HepG2 (cell line): ENCODE data around the gene CDHR1. TPM values are rescaled to one million over a fixed set of nuclear protein-coding genes. Genes with fewer than 3 reads are reported as not detected.

Experiments
- ATAC-seq: fragments of 200-7000 bp; cut with Tn5 transposase; 3 replicates; pipeline ENCODE4 v1.9.1; 2020; ENCODE audit warnings: mild to moderate bottlenecking, moderate library complexity
- BruUV-seq: library from RNA; stranded (reverse); fragments of 400-500 nt; replicated peaks from 2 replicates; lab custom pipeline; 2021; lab: Mats Ljungman, UMichigan
- CTCF ChIA-PET: fragments of 300-600 bp; formaldehyde crosslinking; extraction: SDS; loops from one replicate; lab custom pipeline; 2021; ENCODE audit warnings: low total read pairs, inconsistent platforms, low intra/inter-chr PET ratio; lab: Yijun Ruan, JAX
- POLR2A ChIA-PET: fragments of 350-600 bp; sonication (Branson Sonifier 250); formaldehyde crosslinking; loops from one replicate; lab custom pipeline; 2020; ENCODE audit warnings: antibody characterized with exemption, inconsistent platforms; lab: Yijun Ruan, JAX
- DNase-seq: peaks from one replicate; pipeline ENCODE4 v3.0.0-alpha.2; 2015; ENCODE audit warnings: low spot score
- FAIRE-seq: peaks from 3 replicates; lab custom pipeline; 2011; peaks lifted over from hg19 to GRCh38; lab: Jason Lieb, UNC
- H2AFZ ChIP-seq: one replicate; pipeline ENCODE4 v1.6.1; 2011; ENCODE audit warnings: low read length, inconsistent platforms
- H3K27ac ChIP-seq: fragments of 300-600 bp; 3 replicates; pipeline ENCODE4 v1.8.0; 2011; ENCODE audit warnings: mixed run types, mild to moderate bottlenecking, mixed read lengths, low read length, inconsistent platforms; ENCODE audit not compliant: insufficient read depth; ENCODE audit errors: extremely low read length
- H3K27me3 ChIP-seq, 2 experiments: fragments of 200-600 bp in 1 of 2; 2 replicates in 1 of 2; 3 replicates in 1 of 2; pipeline versions ENCODE4 v1.6.0 to v1.8.0; 2011; ENCODE audit warnings: low read length in 2 of 2, mild to moderate bottlenecking in 2 of 2, moderate library complexity in 2 of 2, inconsistent platforms in 1 of 2; ENCODE audit not compliant: insufficient read depth in 2 of 2, control insufficient read depth in 1 of 2
- H3K36me3 ChIP-seq, 2 experiments: fragments of 200-600 bp in 1 of 2; replicated peaks in 1 of 2; 2 replicates in 1 of 2; 3 replicates in 1 of 2; pipeline versions ENCODE4 v1.5.1 to v1.8.0; 2011; ENCODE audit warnings: low read length in 2 of 2, inconsistent platforms in 1 of 2; ENCODE audit not compliant: insufficient read depth in 2 of 2, control insufficient read depth in 1 of 2
- H3K4me1 ChIP-seq: 2 replicates; pipeline ENCODE4 v1.5.1; 2012; ENCODE audit warnings: low read length, inconsistent platforms; ENCODE audit not compliant: insufficient read depth
- H3K4me2 ChIP-seq: 2 replicates; pipeline ENCODE4 v1.6.0; 2011; ENCODE audit warnings: low read depth, low read length, inconsistent platforms
- H3K4me3 ChIP-seq, 3 experiments: fragments of 200-600 bp in 1 of 3; sonication (generic), shearing (Covaris generic) in 1 of 3; replicated peaks in 1 of 3; 2 replicates each; pipeline ENCODE4 v1.5.1; 2011 to 2016; ENCODE audit warnings: low read length in 3 of 3, inconsistent platforms in 2 of 3, low read depth in 2 of 3, mild to moderate bottlenecking in 2 of 3, control low read depth in 1 of 3, mixed read lengths in 1 of 3; ENCODE audit not compliant: insufficient read depth in 1 of 3
- H3K79me2 ChIP-seq: one replicate; pipeline ENCODE4 v1.6.1; 2011; ENCODE audit warnings: low read length, inconsistent platforms; ENCODE audit not compliant: insufficient read depth
- H3K9ac ChIP-seq: 2 replicates; pipeline ENCODE4 v1.6.0; 2011; ENCODE audit warnings: mild to moderate bottlenecking, low read depth, low read length, inconsistent platforms; ENCODE audit not compliant: insufficient read depth
- H3K9me3 ChIP-seq: 2 replicates; pipeline ENCODE4 v1.5.1; 2012; ENCODE audit warnings: mild to moderate bottlenecking, low read length
- H4K20me1 ChIP-seq: 2 replicates; pipeline ENCODE4 v1.6.0; 2011; ENCODE audit warnings: inconsistent platforms, mild to moderate bottlenecking, low read length, moderate library complexity; ENCODE audit not compliant: insufficient read depth
- FOXA1 ChIP-seq, 2 experiments: fragments of 450-650 bp in 1 of 2; sonication (generic) in 1 of 2; formaldehyde crosslinking in 1 of 2; IDR thresholded peaks; 2 replicates each; pipeline versions ENCODE4 v1.4.0 to v1.6.1; 2016 to 2020; ENCODE audit warnings: missing genetic modification reagents in 1 of 2
- NFRKB ChIP-seq: fragments of 450-650 bp; IDR thresholded peaks from 2 replicates; pipeline ENCODE4 v1.6.1; 2017
- RAD21 ChIP-seq: fragments of 450-650 bp; formaldehyde crosslinking; IDR thresholded peaks from 2 replicates; pipeline ENCODE4 v1.5.0; 2020; ENCODE audit warnings: mild to moderate bottlenecking
- REPIN1 ChIP-seq: sonication (generic); formaldehyde crosslinking; IDR thresholded peaks from 2 replicates; pipeline ENCODE4 v1.8.0; 2022; ENCODE audit warnings: missing genetic modification reagents, low read depth, mild to moderate bottlenecking, borderline replicate concordance
- SIN3A ChIP-seq: IDR thresholded peaks from 2 replicates; pipeline ENCODE4 v1.6.1; 2011; ENCODE audit warnings: low read depth, mild to moderate bottlenecking, control low read depth, low read length, borderline replicate concordance
- SMC3 ChIP-seq: IDR thresholded peaks from 2 replicates; pipeline ENCODE4 v1.6.1; 2011; ENCODE audit warnings: low read length, improper control_type of control experiment
- SMYD3 ChIP-seq: sonication (generic); formaldehyde crosslinking; IDR thresholded peaks from 2 replicates; pipeline ENCODE4 v1.8.1; 2023; ENCODE audit warnings: mild to moderate bottlenecking, missing genetic modification reagents
- TEAD3 ChIP-seq: optimal IDR thresholded peaks from 2 replicates; pipeline ENCODE3; 2016; ENCODE audit warnings: borderline replicate concordance
- XRCC5 ChIP-seq: fragments of 200-400 bp; formaldehyde crosslinking; optimal IDR thresholded peaks from 2 replicates; pipeline ENCODE3; 2017; ENCODE audit warnings: mild to moderate bottlenecking, low read length
- ZNF362 ChIP-seq: sonication (generic); formaldehyde crosslinking; IDR thresholded peaks from 2 replicates; pipeline ENCODE4 v1.4.0; 2020; ENCODE audit warnings: missing genetic modification reagents, mild to moderate bottlenecking, borderline replicate concordance
- ZNF672 ChIP-seq: sonication (generic); formaldehyde crosslinking; IDR thresholded peaks from 2 replicates; pipeline ENCODE4 v1.8.1; 2022; ENCODE audit warnings: missing genetic modification reagents
- WGBS: methylation state at CpG from one replicate; pipeline ENCODE4 v1.1.6; 2017; ENCODE audit warnings: low lambda C conversion rate; 5-methylcytosine and 5-hydroxymethylcytosine counted together
- in situ Hi-C: cut with HindIII; loops from 2 replicates; pipeline ENCODE4 v1.10.0; 2017; ENCODE audit warnings: low pct_unique_long_range_greater_than_20kb; ENCODE audit not compliant: extremely low pct_ligation_motif_present
- intact Hi-C: fragments of 100-400 bp; cut with micrococcal nuclease; formaldehyde crosslinking; loops from one replicate; pipeline ENCODE4 v1.10.0; 2022; ENCODE audit not compliant: unreplicated experiment
- polyA plus RNA-seq, 8 experiments: library from polyadenylated mRNA; depleted of rRNA in 3 of 8; stranded (reverse) in 7 of 8; unstranded in 1 of 8; fragments of >200 nt; fragmentation: Illumina TruSeq in 4 of 8; extraction: Trizol in 4 of 8; gene quantifications; 2 replicates each; pipeline versions ENCODE4 v1.2.1 to v1.2.3, GENCODE V29; 2011 to 2016; ENCODE audit warnings: low read depth in 4 of 8, missing spikeins in 1 of 8, mixed read lengths in 1 of 8; ENCODE audit not compliant: insufficient read depth in 1 of 8
- total RNA-seq, 5 experiments: library from RNA; depleted of rRNA; stranded (reverse); fragments of >200 nt; fragmentation: Illumina TruSeq; extraction: Trizol; gene quantifications; 2 replicates each; pipeline ENCODE4 v1.2.3, GENCODE V29; 2016; ENCODE audit warnings: low read depth in 1 of 5
- TF ChIP-seq, protein P1 (sequence below): sonication (generic); formaldehyde crosslinking; IDR thresholded peaks from 2 replicates; pipeline ENCODE4 v1.5.0; 2020; ENCODE audit warnings: mild to moderate bottlenecking, missing genetic modification reagents, moderate library complexity
- TF ChIP-seq, protein P2 (sequence below): IDR thresholded peaks from 2 replicates; pipeline ENCODE4 v1.4.0; 2020; ENCODE audit warnings: mild to moderate bottlenecking, missing genetic modification reagents
- TF ChIP-seq, protein P3 (sequence below): sonication (generic); formaldehyde crosslinking; IDR thresholded peaks from 2 replicates; pipeline ENCODE4 v1.4.0; 2020; ENCODE audit warnings: missing genetic modification reagents, borderline replicate concordance

Gene CDHR1
- total and polyA plus RNA-seq, 2 of the 13 experiments (the other 11 are each of a cell fraction or from before 2014, with no cell fraction given) = 0.04 to 0.09 TPM

GRCh38 chr10:84264611-84265141 is 70.3 kb downstream of the CDHR1 start:
- FAIRE-seq = peak; percentile 81
- 2% methylated on average over 8 of the region's 11 CpGs for WGBS
- H3K9me3 ChIP-seq = no peaks in the 10 kb centered on the region
- no peak overlapping the region for H3K4me3 ChIP-seq
- in situ Hi-C loops = loop anchor here (5.0 to 10.0 kb wide), 2 partner anchors 100 to 278 kb away; no protein-coding TSS in a partner anchor
- ChIA-PET POLR2A (no interaction called here), CTCF (interaction anchor here (0.7 to 1.7 kb wide), 3 partner anchors 273 to 451 kb away, joined by 3 to 10 read pairs (median 4); no protein-coding TSS in a partner anchor)
- no peaks in the 10 kb centered on the region for H3K36me3 ChIP-seq
- peak; percentile 97 for ATAC-seq
- BruUV-seq = no TSS peak
- H3K27me3 ChIP-seq = peaks cover 3 to 24% of the 10 kb centered on the region in 2 experiments; a peak in 3 of 5 replicates
- H4K20me1 ChIP-seq = no peaks in the 10 kb centered on the region
- intact Hi-C loops = loop anchor here (1.0 to 2.0 kb wide), 2 partner anchors 110 to 273 kb away; no protein-coding TSS in a partner anchor
- no peak overlapping the region for H3K27ac ChIP-seq
- DNase-seq = peak; percentile 41
- H2AFZ ChIP-seq = no peak overlapping the region
- H3K79me2 ChIP-seq = no peaks in the 10 kb centered on the region
- H3K9ac ChIP-seq = no peak overlapping the region
- H3K4me2 ChIP-seq = peak overlapping the region; percentile 16; the same call in 1 of the 2 replicates
- peaks cover 5% of the 10 kb centered on the region; the same call in 1 of the 2 replicates for H3K4me1 ChIP-seq
- TF ChIP-seq XRCC5 (peak; percentile 42), TEAD3 (CRISPR knock-in tag) (peak; percentile 42), SMC3 (peak; percentile 75), ZNF672 (CRISPR knock-in tag) (no peak), SIN3A (no peak), REPIN1 (CRISPR knock-in tag) (peak; percentile 46; the same call in 1 of the 2 replicates), RAD21 (peak; percentile 78), ZNF362 (CRISPR knock-in tag) (no peak), FOXA1 (IDR thresholded peaks at IDR 0.05) (no peak), FOXA1 (CRISPR knock-in tag; IDR thresholded peaks at IDR 0.05) (0 out of 2 replicates have a peak, but pooled peaks have one; percentile 8), SMYD3 (CRISPR knock-in tag) (0 out of 2 replicates have a peak, but pooled peaks have one; percentile 21), NFRKB (no peak)
- TF ChIP-seq, protein P1, sequence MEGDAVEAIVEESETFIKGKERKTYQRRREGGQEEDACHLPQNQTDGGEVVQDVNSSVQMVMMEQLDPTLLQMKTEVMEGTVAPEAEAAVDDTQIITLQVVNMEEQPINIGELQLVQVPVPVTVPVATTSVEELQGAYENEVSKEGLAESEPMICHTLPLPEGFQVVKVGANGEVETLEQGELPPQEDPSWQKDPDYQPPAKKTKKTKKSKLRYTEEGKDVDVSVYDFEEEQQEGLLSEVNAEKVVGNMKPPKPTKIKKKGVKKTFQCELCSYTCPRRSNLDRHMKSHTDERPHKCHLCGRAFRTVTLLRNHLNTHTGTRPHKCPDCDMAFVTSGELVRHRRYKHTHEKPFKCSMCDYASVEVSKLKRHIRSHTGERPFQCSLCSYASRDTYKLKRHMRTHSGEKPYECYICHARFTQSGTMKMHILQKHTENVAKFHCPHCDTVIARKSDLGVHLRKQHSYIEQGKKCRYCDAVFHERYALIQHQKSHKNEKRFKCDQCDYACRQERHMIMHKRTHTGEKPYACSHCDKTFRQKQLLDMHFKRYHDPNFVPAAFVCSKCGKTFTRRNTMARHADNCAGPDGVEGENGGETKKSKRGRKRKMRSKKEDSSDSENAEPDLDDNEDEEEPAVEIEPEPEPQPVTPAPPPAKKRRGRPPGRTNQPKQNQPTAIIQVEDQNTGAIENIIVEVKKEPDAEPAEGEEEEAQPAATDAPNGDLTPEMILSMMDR (CRISPR knock-in tag) = peak; percentile 97
- TF ChIP-seq, protein P2, sequence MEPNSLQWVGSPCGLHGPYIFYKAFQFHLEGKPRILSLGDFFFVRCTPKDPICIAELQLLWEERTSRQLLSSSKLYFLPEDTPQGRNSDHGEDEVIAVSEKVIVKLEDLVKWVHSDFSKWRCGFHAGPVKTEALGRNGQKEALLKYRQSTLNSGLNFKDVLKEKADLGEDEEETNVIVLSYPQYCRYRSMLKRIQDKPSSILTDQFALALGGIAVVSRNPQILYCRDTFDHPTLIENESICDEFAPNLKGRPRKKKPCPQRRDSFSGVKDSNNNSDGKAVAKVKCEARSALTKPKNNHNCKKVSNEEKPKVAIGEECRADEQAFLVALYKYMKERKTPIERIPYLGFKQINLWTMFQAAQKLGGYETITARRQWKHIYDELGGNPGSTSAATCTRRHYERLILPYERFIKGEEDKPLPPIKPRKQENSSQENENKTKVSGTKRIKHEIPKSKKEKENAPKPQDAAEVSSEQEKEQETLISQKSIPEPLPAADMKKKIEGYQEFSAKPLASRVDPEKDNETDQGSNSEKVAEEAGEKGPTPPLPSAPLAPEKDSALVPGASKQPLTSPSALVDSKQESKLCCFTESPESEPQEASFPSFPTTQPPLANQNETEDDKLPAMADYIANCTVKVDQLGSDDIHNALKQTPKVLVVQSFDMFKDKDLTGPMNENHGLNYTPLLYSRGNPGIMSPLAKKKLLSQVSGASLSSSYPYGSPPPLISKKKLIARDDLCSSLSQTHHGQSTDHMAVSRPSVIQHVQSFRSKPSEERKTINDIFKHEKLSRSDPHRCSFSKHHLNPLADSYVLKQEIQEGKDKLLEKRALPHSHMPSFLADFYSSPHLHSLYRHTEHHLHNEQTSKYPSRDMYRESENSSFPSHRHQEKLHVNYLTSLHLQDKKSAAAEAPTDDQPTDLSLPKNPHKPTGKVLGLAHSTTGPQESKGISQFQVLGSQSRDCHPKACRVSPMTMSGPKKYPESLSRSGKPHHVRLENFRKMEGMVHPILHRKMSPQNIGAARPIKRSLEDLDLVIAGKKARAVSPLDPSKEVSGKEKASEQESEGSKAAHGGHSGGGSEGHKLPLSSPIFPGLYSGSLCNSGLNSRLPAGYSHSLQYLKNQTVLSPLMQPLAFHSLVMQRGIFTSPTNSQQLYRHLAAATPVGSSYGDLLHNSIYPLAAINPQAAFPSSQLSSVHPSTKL (CRISPR knock-in tag) = 0 out of 2 replicates have a peak, but pooled peaks have one; percentile 32
- TF ChIP-seq, protein P3, sequence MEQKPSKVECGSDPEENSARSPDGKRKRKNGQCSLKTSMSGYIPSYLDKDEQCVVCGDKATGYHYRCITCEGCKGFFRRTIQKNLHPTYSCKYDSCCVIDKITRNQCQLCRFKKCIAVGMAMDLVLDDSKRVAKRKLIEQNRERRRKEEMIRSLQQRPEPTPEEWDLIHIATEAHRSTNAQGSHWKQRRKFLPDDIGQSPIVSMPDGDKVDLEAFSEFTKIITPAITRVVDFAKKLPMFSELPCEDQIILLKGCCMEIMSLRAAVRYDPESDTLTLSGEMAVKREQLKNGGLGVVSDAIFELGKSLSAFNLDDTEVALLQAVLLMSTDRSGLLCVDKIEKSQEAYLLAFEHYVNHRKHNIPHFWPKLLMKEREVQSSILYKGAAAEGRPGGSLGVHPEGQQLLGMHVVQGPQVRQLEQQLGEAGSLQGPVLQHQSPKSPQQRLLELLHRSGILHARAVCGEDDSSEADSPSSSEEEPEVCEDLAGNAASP (CRISPR knock-in tag) = 0 out of 2 replicates have a peak, but pooled peaks have one; percentile 13
